ENCODE data around the gene TUT1. TPM values are rescaled to one million over a fixed set of nuclear protein-coding genes. Genes with fewer than 3 reads are reported as not detected.
"Not testable (repeated sequence)": the region's sequence is repeated elsewhere in the genome, so short reads cannot be mapped to it uniquely, and the experiment has no call there.

TUT1 gene
- total and polyA plus RNA-seq, 2 donors from 2014 or later: 18.7 to 29.5 TPM

DNA sequence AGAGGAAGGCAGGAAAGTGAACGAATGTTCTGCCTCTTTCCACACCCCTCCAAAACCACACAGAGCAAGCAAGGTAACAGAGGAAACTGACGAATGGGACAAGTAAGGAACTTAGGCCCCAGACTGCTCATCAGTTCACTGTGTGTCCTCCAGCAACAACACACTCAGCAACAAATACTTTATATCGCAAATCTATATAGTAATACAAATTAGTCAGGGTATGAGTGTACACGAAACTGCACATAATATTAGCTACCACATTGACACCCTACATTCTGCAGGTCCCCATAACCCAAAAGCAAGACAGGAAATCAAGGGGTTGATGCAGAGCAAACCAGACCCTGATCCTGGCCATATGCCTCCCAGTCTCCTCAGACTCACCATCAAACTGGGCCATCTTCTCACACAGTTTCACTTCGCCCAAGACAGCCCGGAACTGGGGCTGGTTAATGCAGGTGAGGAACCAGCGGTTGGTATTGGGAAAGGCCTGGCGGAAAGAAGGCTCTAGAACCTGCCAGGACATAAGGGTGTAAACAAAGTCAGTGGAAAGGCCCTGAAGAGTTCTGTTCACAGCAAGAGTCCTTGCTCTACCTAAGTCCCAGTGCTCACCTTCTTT lies 24.2 kb downstream of the TUT1 start:
- H3K4me1 ChIP-seq (ENCODE audit: control insufficient read depth in 2 of 3, insufficient read depth in 2 of 3, low read depth in 1 of 3, low read length in 3 of 3): peaks cover 0 to 3% (median 0%) of the 10 kb centered on the region in 3 donors
- H3K27me3 ChIP-seq (ENCODE audit: control insufficient read depth, insufficient read depth, low read length): no peaks in the 10 kb centered on the region
- H3K9me3 ChIP-seq (ENCODE audit: control insufficient read depth in 2 of 3, insufficient read depth in 1 of 3, low read length in 3 of 3): no peaks in the 10 kb centered on the region
- H3K9ac ChIP-seq (ENCODE audit: low read length in 3 of 3): no peak overlapping the region
- intact Hi-C loops (cut with DNase I): no loop called here
- peak in 1 of 5 donors; percentile 15 for DNase-seq
- H3K27ac ChIP-seq (ENCODE audit: low read depth in 2 of 2, low read length in 2 of 2): no peak overlapping the region
- no peak overlapping the region for H3K4me3 ChIP-seq (ENCODE audit: low read length in 3 of 3)
- TF ChIP-seq, protein P1, sequence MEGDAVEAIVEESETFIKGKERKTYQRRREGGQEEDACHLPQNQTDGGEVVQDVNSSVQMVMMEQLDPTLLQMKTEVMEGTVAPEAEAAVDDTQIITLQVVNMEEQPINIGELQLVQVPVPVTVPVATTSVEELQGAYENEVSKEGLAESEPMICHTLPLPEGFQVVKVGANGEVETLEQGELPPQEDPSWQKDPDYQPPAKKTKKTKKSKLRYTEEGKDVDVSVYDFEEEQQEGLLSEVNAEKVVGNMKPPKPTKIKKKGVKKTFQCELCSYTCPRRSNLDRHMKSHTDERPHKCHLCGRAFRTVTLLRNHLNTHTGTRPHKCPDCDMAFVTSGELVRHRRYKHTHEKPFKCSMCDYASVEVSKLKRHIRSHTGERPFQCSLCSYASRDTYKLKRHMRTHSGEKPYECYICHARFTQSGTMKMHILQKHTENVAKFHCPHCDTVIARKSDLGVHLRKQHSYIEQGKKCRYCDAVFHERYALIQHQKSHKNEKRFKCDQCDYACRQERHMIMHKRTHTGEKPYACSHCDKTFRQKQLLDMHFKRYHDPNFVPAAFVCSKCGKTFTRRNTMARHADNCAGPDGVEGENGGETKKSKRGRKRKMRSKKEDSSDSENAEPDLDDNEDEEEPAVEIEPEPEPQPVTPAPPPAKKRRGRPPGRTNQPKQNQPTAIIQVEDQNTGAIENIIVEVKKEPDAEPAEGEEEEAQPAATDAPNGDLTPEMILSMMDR (IDR thresholded peaks at IDR 0.05; ENCODE audit: borderline replicate concordance, extremely low read depth, insufficient read depth): no peak
- FAIRE-seq: no peak
- H3K36me3 ChIP-seq (ENCODE audit: control insufficient read depth in 2 of 3, insufficient read depth in 3 of 3, low read length in 3 of 3): peaks cover 15 to 57% (median 30%) of the 10 kb centered on the region in 3 donors

DNA sequence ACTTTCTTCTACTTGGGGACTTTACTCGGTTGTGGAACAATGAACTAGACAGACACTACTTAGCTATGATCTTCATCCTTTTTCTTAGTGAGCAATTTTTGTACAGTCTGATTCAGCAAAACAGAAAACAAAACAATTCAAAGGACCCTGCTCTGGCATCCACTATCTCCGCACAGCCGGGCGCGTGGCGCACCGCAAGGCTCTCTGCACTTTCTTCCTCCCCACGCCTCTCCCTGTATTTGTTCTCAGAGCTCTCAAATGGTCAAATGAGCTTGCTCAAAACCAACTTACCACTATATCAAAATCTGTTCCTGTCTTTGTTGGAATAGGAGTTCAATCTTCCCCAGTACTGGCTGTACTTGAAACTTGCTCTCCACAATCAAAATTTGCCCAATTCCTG lies 25.1 kb downstream of the TUT1 start:
- intact Hi-C loops (cut with DNase I): no loop called here
- H3K27me3 ChIP-seq (ENCODE audit: control insufficient read depth, insufficient read depth, low read length): no peaks in the 10 kb centered on the region
- no peaks in the 10 kb centered on the region for H3K9me3 ChIP-seq (ENCODE audit: control insufficient read depth in 2 of 3, insufficient read depth in 1 of 3, low read length in 3 of 3)
- no peak overlapping the region for H3K4me3 ChIP-seq (ENCODE audit: low read length in 3 of 3)
- FAIRE-seq (no peak), DNase-seq (no peak)
- no peak overlapping the region for H3K27ac ChIP-seq (ENCODE audit: low read depth in 2 of 2, low read length in 2 of 2)
- TF ChIP-seq, protein P1 (IDR thresholded peaks at IDR 0.05; ENCODE audit: borderline replicate concordance, extremely low read depth, insufficient read depth): no peak
- peaks cover 0 to 3% (median 0%) of the 10 kb centered on the region in 3 donors for H3K4me1 ChIP-seq (ENCODE audit: control insufficient read depth in 2 of 3, insufficient read depth in 2 of 3, low read depth in 1 of 3, low read length in 3 of 3)
- H3K9ac ChIP-seq (ENCODE audit: low read length in 3 of 3): no peak overlapping the region
- peaks cover 17 to 56% (median 30%) of the 10 kb centered on the region in 3 donors for H3K36me3 ChIP-seq (ENCODE audit: control insufficient read depth in 2 of 3, insufficient read depth in 3 of 3, low read length in 3 of 3)

DNA sequence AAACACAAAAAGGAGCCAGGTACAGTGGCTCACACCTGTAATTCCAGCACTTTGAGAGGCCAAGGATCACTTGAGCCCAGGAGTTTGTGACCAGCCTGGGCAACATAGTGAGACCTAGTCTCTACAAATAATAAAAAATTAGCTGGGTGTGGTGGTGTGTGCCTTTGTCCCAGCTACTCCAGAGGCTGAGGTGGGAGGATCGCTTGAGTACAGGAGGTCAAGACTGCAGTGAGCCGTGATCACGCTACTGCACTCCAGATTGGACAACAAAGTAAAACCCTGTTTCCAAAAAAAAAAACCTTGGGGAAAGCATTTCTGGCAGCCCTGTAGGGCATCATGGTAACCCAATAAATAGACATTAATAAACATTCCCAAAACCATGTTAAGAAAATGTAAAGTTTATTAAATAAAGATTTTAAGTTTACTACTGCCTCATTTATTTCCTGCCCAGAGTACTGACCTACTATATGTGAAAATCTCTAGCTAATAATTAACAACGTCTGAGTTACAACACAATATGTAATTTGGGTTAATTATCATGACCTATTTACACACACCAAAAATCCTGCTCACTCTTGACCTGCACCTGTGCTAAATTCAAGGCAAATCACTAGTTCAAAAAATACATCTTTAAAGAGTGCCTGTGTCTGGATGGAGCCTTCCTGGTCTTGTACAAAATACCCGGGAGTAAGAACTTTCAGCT lies 26.1 kb downstream of the TUT1 start:
- DNase-seq: no peak
- no peak overlapping the region for H3K9ac ChIP-seq (ENCODE audit: low read length in 3 of 3)
- H3K4me1 ChIP-seq (ENCODE audit: control insufficient read depth in 2 of 3, insufficient read depth in 2 of 3, low read depth in 1 of 3, low read length in 3 of 3): peaks cover 0 to 6% (median 0%) of the 10 kb centered on the region in 3 donors
- no peak overlapping the region for H3K27ac ChIP-seq (ENCODE audit: low read depth in 2 of 2, low read length in 2 of 2)
- H3K9me3 ChIP-seq (ENCODE audit: control insufficient read depth in 2 of 3, insufficient read depth in 1 of 3, low read length in 3 of 3): no peaks in the 10 kb centered on the region
- TF ChIP-seq, protein P1 (IDR thresholded peaks at IDR 0.05; ENCODE audit: borderline replicate concordance, extremely low read depth, insufficient read depth): no peak
- no peak overlapping the region for H3K4me3 ChIP-seq (ENCODE audit: low read length in 3 of 3)
- no peaks in the 10 kb centered on the region for H3K27me3 ChIP-seq (ENCODE audit: control insufficient read depth, insufficient read depth, low read length)
- H3K36me3 ChIP-seq (ENCODE audit: control insufficient read depth in 2 of 3, insufficient read depth in 3 of 3, low read length in 3 of 3): peaks cover 12 to 46% (median 24%) of the 10 kb centered on the region in 3 donors
- no peak for FAIRE-seq
- intact Hi-C loops (cut with DNase I): no loop called here

DNA sequence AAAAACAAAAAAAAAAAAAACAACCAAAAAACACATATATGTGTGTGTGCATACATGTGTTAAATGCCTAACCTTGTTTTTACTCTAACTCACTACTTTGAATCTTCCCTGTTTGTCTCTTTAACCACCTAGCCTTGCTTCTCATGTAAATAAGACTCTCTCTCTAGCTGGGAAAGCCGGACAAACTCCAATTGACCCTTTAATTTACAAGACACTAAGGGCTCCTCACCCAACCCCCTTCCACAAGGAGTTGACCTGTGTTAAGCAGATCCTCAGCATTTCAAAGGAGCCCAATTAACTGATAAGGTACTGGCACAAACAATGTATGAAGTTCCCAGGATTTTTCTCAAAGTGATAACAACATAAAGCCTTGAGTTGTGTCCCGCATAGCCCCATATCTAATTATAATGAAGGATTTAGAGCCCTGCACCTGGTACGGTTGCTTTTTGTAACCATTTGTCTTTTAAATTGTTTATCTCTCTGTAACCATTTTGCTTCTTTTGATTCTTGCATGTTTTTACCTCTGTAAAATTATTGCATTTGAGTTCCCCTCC lies 29.6 kb downstream of the TUT1 start:
- H3K9ac ChIP-seq (ENCODE audit: low read length in 3 of 3); DNase-seq; H3K27me3 ChIP-seq (ENCODE audit: control insufficient read depth, insufficient read depth, low read length); H3K27ac ChIP-seq (ENCODE audit: low read depth in 2 of 2, low read length in 2 of 2); FAIRE-seq; H3K4me3 ChIP-seq (ENCODE audit: low read length in 3 of 3); H3K9me3 ChIP-seq (ENCODE audit: control insufficient read depth in 2 of 3, insufficient read depth in 1 of 3, low read length in 3 of 3); intact Hi-C loops (cut with DNase I): not testable (repeated sequence)
- Histone ChIP-seq H3K36me3 (ENCODE audit: control insufficient read depth in 2 of 3, insufficient read depth in 3 of 3, low read length in 3 of 3) (peaks cover 11 to 55% (median 30%) of the 10 kb centered on the region in 3 donors), H3K4me1 (ENCODE audit: control insufficient read depth in 2 of 3, insufficient read depth in 2 of 3, low read depth in 1 of 3, low read length in 3 of 3) (peaks cover 0 to 12% (median 2%) of the 10 kb centered on the region in 3 donors)
